ENCODE measurements around the gene PRPH.

The PRPH gene

DNA sequence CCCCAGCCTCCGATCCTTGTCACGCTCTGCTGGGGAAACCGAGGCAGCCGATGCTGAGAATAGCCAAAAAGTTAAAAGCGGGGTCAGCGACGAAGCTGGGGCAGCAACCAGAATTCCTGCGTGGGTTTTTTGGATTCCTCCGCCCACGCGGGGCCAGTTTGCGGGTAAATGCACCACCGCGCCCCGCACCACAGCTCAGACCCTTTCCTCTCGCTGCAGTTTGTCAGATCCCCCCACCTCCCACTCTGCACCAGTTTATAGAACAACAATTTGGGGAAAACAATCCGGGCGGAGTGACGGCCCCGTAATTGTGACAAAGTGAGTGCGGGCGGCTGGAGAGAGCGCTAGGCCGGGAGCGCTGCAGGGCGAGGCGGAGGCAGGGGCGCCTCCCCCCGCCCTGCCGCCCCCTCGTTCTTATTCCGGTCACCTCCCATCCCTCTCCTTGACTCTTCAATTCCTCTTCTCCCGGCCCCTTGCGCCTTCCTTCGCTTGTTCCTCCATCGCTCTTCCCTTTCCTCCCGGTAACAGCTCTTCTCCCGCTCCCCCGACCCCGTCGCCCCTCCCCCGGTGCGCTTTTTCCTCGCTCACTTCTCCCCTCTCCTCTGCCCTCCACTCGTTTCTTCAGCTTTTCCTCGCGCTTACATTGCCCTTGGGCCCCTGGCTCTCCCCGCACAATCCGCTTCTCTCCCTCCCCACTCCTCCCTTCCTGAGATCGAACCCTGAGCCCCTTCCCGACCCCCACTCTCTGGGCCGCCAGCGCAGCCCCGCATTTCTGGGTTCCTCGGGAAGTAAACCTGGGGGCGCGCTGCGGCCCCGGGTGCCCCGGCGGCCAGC is 51.1 kb downstream of the PRPH start:
- no peak for DNase-seq (ENCODE audit: low read depth)

DNA sequence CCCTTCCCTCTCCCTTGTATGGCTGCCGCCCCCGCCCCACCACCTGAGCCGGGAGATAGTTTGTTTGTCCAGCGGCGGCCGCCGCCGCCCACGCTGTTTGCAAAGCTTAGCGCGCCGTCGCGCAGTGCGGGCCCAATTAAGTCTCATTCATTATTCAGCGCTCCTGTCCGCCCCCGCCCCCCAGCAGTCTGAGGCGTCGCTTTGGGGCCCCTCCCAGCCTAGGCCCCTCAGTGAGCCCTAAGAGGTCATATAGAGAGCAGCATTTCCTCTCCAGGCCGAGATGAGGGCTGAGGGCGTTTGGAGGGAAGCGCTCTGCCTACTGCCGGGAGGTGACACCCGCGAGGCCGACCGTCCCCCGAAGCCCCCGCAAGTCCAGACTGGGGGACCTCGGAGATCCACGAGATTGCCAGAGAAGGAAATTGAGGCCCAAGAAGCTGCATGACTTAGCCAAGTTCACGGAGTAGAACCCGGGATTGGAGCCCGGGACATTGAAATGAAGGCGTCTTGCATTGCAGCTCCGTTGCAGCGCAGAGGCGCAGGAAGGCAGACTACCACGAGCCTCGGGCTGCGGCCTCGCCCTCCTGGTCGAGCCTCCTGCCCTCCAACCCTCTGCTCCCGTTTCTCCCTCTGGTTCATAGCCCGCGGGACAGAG is 51.8 kb downstream of the PRPH start, which contains the start of gene DNAJC22:
Gene DNAJC22, plus strand, starts transcription at position 230 of the 652 bp plus-strand sequence. CDS start 1,985 bp downstream, outside the sequence.
- no peak for DNase-seq (ENCODE audit: low read depth)

DNA sequence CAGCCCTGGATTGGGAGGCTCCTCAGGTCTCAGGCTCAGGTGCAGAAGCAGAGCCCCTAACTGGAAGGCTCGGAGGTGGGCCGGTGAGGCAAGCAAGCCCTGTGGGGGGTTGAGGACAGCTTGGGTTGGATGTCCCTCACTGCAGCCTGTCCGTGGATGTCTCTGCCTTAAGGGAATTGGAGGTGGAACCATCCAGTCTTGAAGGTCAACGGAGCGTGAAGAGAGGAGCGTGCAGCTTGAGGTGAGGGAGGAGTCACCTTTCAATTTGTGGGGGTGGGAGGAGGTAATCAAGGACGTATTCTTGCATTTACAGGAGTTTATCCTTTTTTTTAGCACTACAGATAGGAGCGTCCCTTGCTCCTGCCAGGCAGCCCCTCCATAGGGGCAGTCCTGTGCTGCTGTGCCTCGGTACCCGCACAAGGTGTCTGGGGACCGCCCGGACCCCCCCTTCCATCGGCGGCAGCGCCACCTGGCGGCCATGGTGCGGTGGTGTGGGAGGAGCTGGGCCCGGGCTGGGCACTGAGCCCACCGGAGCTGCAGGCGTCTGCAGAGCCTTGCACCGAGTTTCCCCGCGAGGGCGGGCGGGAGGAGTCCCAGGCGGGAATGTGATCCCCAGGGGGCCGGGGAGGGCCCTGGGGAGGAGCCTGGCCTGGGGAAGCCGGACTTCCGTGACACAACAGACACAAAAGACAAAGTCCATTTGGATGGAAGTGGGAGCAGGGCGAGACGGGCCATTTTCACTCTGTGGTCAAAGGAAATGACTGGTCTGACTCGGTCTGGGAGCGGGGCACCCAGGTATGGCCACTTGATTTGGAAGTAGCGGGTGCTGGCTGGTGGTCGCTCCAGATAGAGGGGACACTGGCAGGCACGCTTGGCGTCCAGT is 52.6 kb downstream of the PRPH start:
- DNase-seq (ENCODE audit: low read depth): peak; percentile 65
